NK-92 (cell line): ENCODE results near the gene LMBRD2.

Experiments
- DNase-seq: peaks from one replicate; lab custom pipeline; 2025; ENCODE audit not compliant: unreplicated experiment; lab: John Stamatoyannopoulos, UW

Gene LMBRD2

DNA sequence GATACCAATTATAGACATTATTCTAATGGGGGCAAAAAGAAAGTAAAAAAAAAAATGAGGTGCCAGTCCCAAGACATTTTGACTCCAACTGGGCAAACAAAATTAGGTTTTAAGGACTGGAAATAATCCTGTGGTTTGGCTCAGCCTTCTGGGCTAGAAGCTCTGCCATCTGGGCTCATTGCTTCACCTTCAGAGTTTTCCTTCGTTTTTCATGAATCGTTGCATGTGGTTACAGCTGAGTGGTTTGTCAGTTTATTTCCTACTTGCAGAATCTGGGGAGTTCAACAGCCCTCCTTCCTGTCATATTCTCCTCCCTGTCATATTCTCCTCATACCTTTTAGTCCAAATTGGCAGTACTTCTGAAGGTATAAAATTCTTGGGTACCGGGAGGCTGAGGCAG is 97.0 kb downstream of the LMBRD2 start:
- DNase-seq = no peak

- DNase-seq = no peak
These were observed 99.1 kb downstream of the LMBRD2 start for GRCh38 chr5:36052538-36052937.

DNA sequence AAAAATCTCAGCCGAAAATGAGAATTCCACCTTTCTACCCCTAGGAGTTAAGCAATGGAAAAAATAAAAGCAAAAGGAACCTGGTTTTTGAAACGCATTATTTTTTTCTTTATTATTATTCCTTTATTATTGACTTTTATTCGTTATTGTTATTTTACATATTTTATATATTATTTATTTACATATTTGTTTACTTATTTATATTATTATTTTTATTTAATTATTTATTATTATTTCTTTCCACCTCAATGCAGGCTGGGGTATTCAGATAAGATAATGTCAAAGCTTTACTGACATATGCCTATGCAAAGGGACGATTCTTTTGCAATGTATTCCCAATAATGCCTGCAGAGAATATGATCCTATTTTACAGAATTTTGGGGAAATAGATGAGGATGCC is 101.7 kb downstream of the LMBRD2 start:
- DNase-seq = no peak
